ENCODE data around the gene ICAM5.

DNA sequence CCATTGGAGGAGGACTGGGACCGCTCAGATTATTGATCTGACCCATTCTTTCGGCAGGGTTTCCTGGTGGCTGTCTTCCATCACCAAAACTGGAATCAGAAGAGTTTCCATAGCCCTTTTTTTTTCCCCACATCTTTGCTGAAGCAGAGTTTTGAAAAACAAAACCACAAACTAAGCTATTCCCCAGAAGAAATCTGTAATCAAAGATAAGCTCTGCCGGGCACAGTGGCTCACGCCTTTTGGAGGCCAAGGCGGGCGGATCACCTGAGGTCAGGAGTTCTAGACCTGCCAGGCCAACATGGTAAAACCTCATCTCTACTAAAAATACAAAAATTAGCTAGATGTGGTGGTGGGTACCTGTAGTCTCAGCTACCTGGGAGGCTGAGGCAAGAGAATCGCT is 23.0 kb upstream of the ICAM5 start:
- TF ChIP-seq, protein P1, sequence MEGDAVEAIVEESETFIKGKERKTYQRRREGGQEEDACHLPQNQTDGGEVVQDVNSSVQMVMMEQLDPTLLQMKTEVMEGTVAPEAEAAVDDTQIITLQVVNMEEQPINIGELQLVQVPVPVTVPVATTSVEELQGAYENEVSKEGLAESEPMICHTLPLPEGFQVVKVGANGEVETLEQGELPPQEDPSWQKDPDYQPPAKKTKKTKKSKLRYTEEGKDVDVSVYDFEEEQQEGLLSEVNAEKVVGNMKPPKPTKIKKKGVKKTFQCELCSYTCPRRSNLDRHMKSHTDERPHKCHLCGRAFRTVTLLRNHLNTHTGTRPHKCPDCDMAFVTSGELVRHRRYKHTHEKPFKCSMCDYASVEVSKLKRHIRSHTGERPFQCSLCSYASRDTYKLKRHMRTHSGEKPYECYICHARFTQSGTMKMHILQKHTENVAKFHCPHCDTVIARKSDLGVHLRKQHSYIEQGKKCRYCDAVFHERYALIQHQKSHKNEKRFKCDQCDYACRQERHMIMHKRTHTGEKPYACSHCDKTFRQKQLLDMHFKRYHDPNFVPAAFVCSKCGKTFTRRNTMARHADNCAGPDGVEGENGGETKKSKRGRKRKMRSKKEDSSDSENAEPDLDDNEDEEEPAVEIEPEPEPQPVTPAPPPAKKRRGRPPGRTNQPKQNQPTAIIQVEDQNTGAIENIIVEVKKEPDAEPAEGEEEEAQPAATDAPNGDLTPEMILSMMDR (IDR thresholded peaks at IDR 0.05): no peak
- TF ChIP-seq POLR2A (IDR thresholded peaks at IDR 0.05): no peak

Data from esophagus squamous epithelium (tissue), 4 donors.